HG02970 (cell line): ENCODE data around the gene RELL1.

Experiments used
- ATAC-seq: cut with Tn5 transposase; IDR thresholded peaks from one replicate; pipeline ENCODE4 v1.9.1; 2021; ENCODE audit warnings: mild to moderate bottlenecking, moderate library complexity, moderate number of reproducible peaks; ENCODE audit not compliant: unreplicated experiment, low FRiP score

RELL1 gene

GRCh38 chr4:37641886-37642849, 44.0 kb downstream of the RELL1 start:
- no peak for ATAC-seq

GRCh38 chr4:37641352-37641751, 44.8 kb downstream of the RELL1 start:
- no peak for ATAC-seq

GRCh38 chr4:37639551-37640285, 46.5 kb downstream of the RELL1 start:
- ATAC-seq: no peak

- ATAC-seq: no peak
Measured at GRCh38 chr4:37635155-37635554, 51.0 kb downstream of the RELL1 start.

GRCh38 chr4:37634180-37634579, 52.0 kb downstream of the RELL1 start:
- ATAC-seq: no peak

GRCh38 chr4:37632836-37633235, 53.3 kb downstream of the RELL1 start:
- no peak for ATAC-seq

GRCh38 chr4:37631551-37631950, 54.6 kb downstream of the RELL1 start:
- no peak for ATAC-seq

GRCh38 chr4:37629713-37630112, 56.5 kb downstream of the RELL1 start:
- ATAC-seq: no peak

GRCh38 chr4:37628977-37629609, 57.1 kb downstream of the RELL1 start:
- no peak for ATAC-seq

- ATAC-seq: no peak
Measured at GRCh38 chr4:37627263-37627662, 58.9 kb downstream of the RELL1 start.

- no peak for ATAC-seq
Measured at GRCh38 chr4:37625499-37625898, 60.7 kb downstream of the RELL1 start.

GRCh38 chr4:37623940-37624339, 62.2 kb downstream of the RELL1 start:
- ATAC-seq: no peak

- no peak for ATAC-seq
Measured at GRCh38 chr4:37623125-37623524, 63.1 kb downstream of the RELL1 start.

- no peak for ATAC-seq
Measured at GRCh38 chr4:37620176-37620575, 66.0 kb downstream of the RELL1 start.

GRCh38 chr4:37615720-37616063, 70.5 kb downstream of the RELL1 start:
- ATAC-seq: no peak

- ATAC-seq: no peak
Measured at GRCh38 chr4:37615059-37615719, 71.0 kb downstream of the RELL1 start.

- no peak for ATAC-seq
Measured at GRCh38 chr4:37612811-37613210, 73.4 kb downstream of the RELL1 start.

GRCh38 chr4:37609626-37610025, 76.5 kb downstream of the RELL1 start:
- ATAC-seq: no peak

GRCh38 chr4:37607018-37607417, 79.2 kb downstream of the RELL1 start:
- ATAC-seq: no peak

GRCh38 chr4:37605843-37606565, 80.2 kb downstream of the RELL1 start:
- no peak for ATAC-seq
